SK-N-SH (cell line): ENCODE data around the gene MRC1. TPM values are rescaled to one million over a fixed set of nuclear protein-coding genes. Genes with fewer than 3 reads are reported as not detected.

ENCODE experiments used
- CTCF ChIA-PET: fragments of 300-600, 350-600 bp; formaldehyde crosslinking; extraction: SDS; loops from one replicate; lab custom pipeline; 2021; lab: Yijun Ruan, JAX
- POLR2A ChIA-PET: fragments of 350-600 bp; sonication (Branson Sonifier 250); formaldehyde crosslinking; extraction: SDS; loops from one replicate; lab custom pipeline; 2020; ENCODE audit warnings: antibody characterized with exemption, inconsistent platforms; lab: Yijun Ruan, JAX
- DNase-seq: peaks from one replicate; pipeline ENCODE4 v3.0.0; 2012
- H2AFZ ChIP-seq: fragments of 200-600 bp; sonication (generic); 2 replicates; pipeline ENCODE4 v1.8.1; 2016; ENCODE audit warnings: antibody characterized with exemption, mild to moderate bottlenecking, low read depth
- H3F3A ChIP-seq: fragments of 200-600 bp; sonication (generic); replicated peaks from 2 replicates; pipeline ENCODE3; 2016; ENCODE audit warnings: antibody characterized with exemption, mild to moderate bottlenecking; ENCODE audit not compliant: insufficient read depth
- H3K27ac ChIP-seq, 2 experiments: fragments of 200-500 bp in 1 of 2; fragments of 200-600 bp in 1 of 2; sonication (Bioruptor generic) in 1 of 2; sonication (generic), shearing (Covaris generic) in 1 of 2; 2 replicates each; pipeline versions ENCODE4 v1.5.1 to v1.6.1; 2014 to 2016; ENCODE audit warnings: low read depth in 2 of 2, inconsistent platforms in 1 of 2, low read length in 1 of 2, mild to moderate bottlenecking in 1 of 2, mixed read lengths in 1 of 2
- H3K27me3 ChIP-seq: fragments of 200-600 bp; sonication (generic), shearing (Covaris generic); 2 replicates; pipeline ENCODE4 v1.6.1; 2016; ENCODE audit warnings: mixed run types; ENCODE audit not compliant: insufficient read depth
- H3K36me3 ChIP-seq, 2 experiments: fragments of 200-500 bp in 1 of 2; fragments of 200-600 bp in 1 of 2; sonication (Bioruptor generic) in 1 of 2; sonication (generic) in 1 of 2; replicated peaks in 1 of 2; 2 replicates each; pipeline versions ENCODE3 to v1.5.1; 2014 to 2016; ENCODE audit warnings: low read length in 1 of 2, mild to moderate bottlenecking in 1 of 2; ENCODE audit not compliant: insufficient read depth in 2 of 2, control insufficient read depth in 1 of 2
- H3K4me1 ChIP-seq, 2 experiments: fragments of 200-500 bp in 1 of 2; fragments of 200-600 bp in 1 of 2; sonication (Bioruptor generic) in 1 of 2; sonication (generic), shearing (Covaris generic) in 1 of 2; 2 replicates each; pipeline versions ENCODE4 v1.5.1 to v1.6.1; 2014 to 2016; ENCODE audit warnings: low read depth in 1 of 2, low read length in 1 of 2, mixed run types in 1 of 2; ENCODE audit not compliant: insufficient read depth in 2 of 2, control insufficient read depth in 1 of 2
- H3K4me2 ChIP-seq: fragments of 200-600 bp; sonication (generic), shearing (Covaris generic); 2 replicates; pipeline ENCODE4 v1.6.1; 2017; ENCODE audit warnings: mixed run types
- H3K4me3 ChIP-seq, 2 experiments: fragments of 200-500 bp in 1 of 2; fragments of 200-600 bp in 1 of 2; sonication (Bioruptor generic) in 1 of 2; sonication (generic), shearing (Covaris generic) in 1 of 2; 2 replicates each; pipeline versions ENCODE4 v1.5.1 to v1.8.1; 2014 to 2016; ENCODE audit warnings: low read depth in 2 of 2, inconsistent platforms in 1 of 2, low read length in 1 of 2, mild to moderate bottlenecking in 1 of 2, mixed read lengths in 1 of 2, moderate library complexity in 1 of 2
- H3K79me2 ChIP-seq: fragments of 200-600 bp; sonication (generic); 2 replicates; pipeline ENCODE4 v1.8.1; 2017; ENCODE audit warnings: mild to moderate bottlenecking; ENCODE audit not compliant: insufficient read depth
- H3K9ac ChIP-seq: fragments of 200-600 bp; sonication (generic); 2 replicates; pipeline ENCODE4 v1.6.1; 2017; ENCODE audit warnings: mixed run types
- H3K9me2 ChIP-seq: fragments of 200-600 bp; sonication (generic); 2 replicates; pipeline ENCODE4 v1.6.1; 2017; ENCODE audit warnings: mixed run types
- H3K9me3 ChIP-seq: fragments of 200-600 bp; sonication (generic); 2 replicates; pipeline ENCODE4 v1.6.1; 2017; ENCODE audit warnings: mixed run types, mild to moderate bottlenecking, moderate library complexity
- H4K20me1 ChIP-seq: fragments of 200-600 bp; sonication (generic); 2 replicates; pipeline ENCODE4 v1.6.1; 2017; ENCODE audit warnings: mild to moderate bottlenecking, mixed run types; ENCODE audit not compliant: insufficient read depth
- CHD2 ChIP-seq: fragments of 150-350 bp; IDR thresholded peaks from 2 replicates; pipeline ENCODE4 v1.6.1; 2018; ENCODE audit warnings: low read length; ENCODE audit not compliant: partially characterized antibody
- ELF1 ChIP-seq: IDR thresholded peaks from 2 replicates; pipeline ENCODE4 v1.4.0; 2012
- EP300 ChIP-seq, 2 experiments: IDR thresholded peaks; 2 replicates each; pipeline versions ENCODE4 v1.4.0 to v1.6.1; 2012; ENCODE audit warnings: borderline replicate concordance in 1 of 2, low read depth in 1 of 2, low read length in 1 of 2
- FOSL2 ChIP-seq: IDR thresholded peaks from 2 replicates; pipeline ENCODE4 v1.4.0; 2012; ENCODE audit warnings: low read depth, mild to moderate bottlenecking, moderate library complexity, borderline replicate concordance
- FOXJ3 ChIP-seq: sonication (generic); formaldehyde crosslinking; IDR thresholded peaks from 2 replicates; pipeline ENCODE4 v1.5.1; 2020; ENCODE audit warnings: mild to moderate bottlenecking, missing genetic modification reagents
- GABPA ChIP-seq: IDR thresholded peaks from 2 replicates; pipeline ENCODE4 v1.4.0; 2012; ENCODE audit warnings: low read depth, mild to moderate bottlenecking
- GATA2 ChIP-seq: sonication (generic); formaldehyde crosslinking; IDR thresholded peaks from 2 replicates; pipeline ENCODE4 v1.5.0; 2020; ENCODE audit warnings: mild to moderate bottlenecking, missing genetic modification reagents
- IRF3 ChIP-seq: fragments of 150-350 bp; IDR thresholded peaks from 2 replicates; pipeline ENCODE4 v1.6.1; 2016; ENCODE audit warnings: mild to moderate bottlenecking, low read depth, low read length
- JUND ChIP-seq: IDR thresholded peaks from 2 replicates; pipeline ENCODE4 v1.4.0; 2012
- MAX ChIP-seq: IDR thresholded peaks from 2 replicates; pipeline ENCODE4 v1.4.0; 2012; ENCODE audit warnings: low read depth
- MXI1 ChIP-seq: IDR thresholded peaks from 2 replicates; pipeline ENCODE4 v1.6.1; 2012; ENCODE audit warnings: mild to moderate bottlenecking, low read depth, low read length, improper control_type of control experiment
- NFIC ChIP-seq: IDR thresholded peaks from 2 replicates; pipeline ENCODE4 v1.4.0; 2012; ENCODE audit warnings: borderline replicate concordance
- NRF1 ChIP-seq: IDR thresholded peaks from 2 replicates; pipeline ENCODE4 v1.6.1; 2012; ENCODE audit warnings: low read depth, mild to moderate bottlenecking, low read length
- RAD21 ChIP-seq: IDR thresholded peaks from 2 replicates; pipeline ENCODE4 v1.6.1; 2012; ENCODE audit warnings: mild to moderate bottlenecking, low read length
- RCOR1 ChIP-seq: fragments of 150-350 bp; IDR thresholded peaks from 2 replicates; pipeline ENCODE4 v1.6.1; 2017; ENCODE audit warnings: antibody characterized with exemption, low read length
- REST ChIP-seq: IDR thresholded peaks from 2 replicates; pipeline ENCODE4 v1.6.1; 2012; ENCODE audit warnings: mild to moderate bottlenecking, low read depth, low read length, moderate library complexity
- RFX5 ChIP-seq: IDR thresholded peaks from 2 replicates; pipeline ENCODE4 v1.6.1; 2012; ENCODE audit warnings: mild to moderate bottlenecking, improper control_type of control experiment, low read length
- RXRA ChIP-seq: IDR thresholded peaks from 2 replicates; pipeline ENCODE4 v1.4.0; 2012; ENCODE audit warnings: low read depth, mild to moderate bottlenecking, borderline replicate concordance
- TAF1 ChIP-seq: IDR thresholded peaks from 2 replicates; pipeline ENCODE4 v1.6.1; 2012; ENCODE audit warnings: low read depth, mild to moderate bottlenecking, low read length, moderate library complexity, borderline replicate concordance
- TCF12 ChIP-seq: IDR thresholded peaks from 2 replicates; pipeline ENCODE4 v1.4.0; 2012
- TEAD4 ChIP-seq: IDR thresholded peaks from 2 replicates; pipeline ENCODE4 v1.4.0; 2012; ENCODE audit warnings: mild to moderate bottlenecking, borderline replicate concordance; ENCODE audit not compliant: insufficient read depth
- USF2 ChIP-seq: fragments of 150-350 bp; IDR thresholded peaks from 2 replicates; pipeline ENCODE4 v1.6.1; 2017; ENCODE audit warnings: antibody characterized with exemption, low read length, low read depth, borderline replicate concordance
- YY1 ChIP-seq: IDR thresholded peaks from 2 replicates; pipeline ENCODE4 v1.4.0; 2012; ENCODE audit warnings: low read depth, mild to moderate bottlenecking
- WGBS: methylation state at CpG from one replicate; pipeline ENCODE4 v1.1.6; 2017; ENCODE audit warnings: low lambda C conversion rate; 5-methylcytosine and 5-hydroxymethylcytosine counted together
- polyA plus RNA-seq, 3 experiments: library from polyadenylated mRNA; depleted of rRNA; stranded (reverse); fragments of >200 nt; gene quantifications; 2 replicates each; pipeline ENCODE4 v1.2.3, GENCODE V29; 2012
- TF ChIP-seq, protein P1 (sequence below): IDR thresholded peaks from 2 replicates; pipeline ENCODE4 v1.4.0; 2012; ENCODE audit warnings: low read depth, borderline replicate concordance
- TF ChIP-seq, protein P2 (sequence below): fragments of 200-600 bp; sonication (generic); IDR thresholded peaks from 2 replicates; pipeline ENCODE4 v1.6.1; 2017; ENCODE audit warnings: antibody characterized with exemption, mild to moderate bottlenecking, moderate library complexity
- TF ChIP-seq, protein P3 (sequence below): IDR thresholded peaks from 2 replicates; pipeline ENCODE4; 2012

Gene MRC1
- polyA plus RNA-seq, 1 of the 3 experiments (the other 2 are of a cell fraction) = not detected

GRCh38 chr10:17835688-17836087 is 26.5 kb downstream of the MRC1 start:
- Histone ChIP-seq H3K27me3 (no peaks in the 10 kb centered on the region), H3K27ac (peak overlapping the region in 1 of 2 experiments; percentile 61; a peak in 2 of 4 replicates), H4K20me1 (no peaks in the 10 kb centered on the region), H3K9ac (peak overlapping the region; percentile 8; the same call in 1 of the 2 replicates), H3K4me1 (peaks cover 14 to 15% of the 10 kb centered on the region in 2 experiments), H3K79me2 (no peaks in the 10 kb centered on the region), H3F3A (peaks cover 21% of the 10 kb centered on the region), H3K4me3 (no peak overlapping the region), H3K9me3 (no peaks in the 10 kb centered on the region), H3K36me3 (no peaks in the 10 kb centered on the region), H3K9me2 (no peaks in the 10 kb centered on the region), H3K4me2 (peak overlapping the region; percentile 69), H2AFZ (no peak overlapping the region)
- no peak for DNase-seq
- CTCF ChIA-PET = interaction anchor here (0.9 to 2.4 kb wide), 4 partner anchors 10 to 381 kb away, joined by 3 to 8 read pairs (median 4); no protein-coding TSS in a partner anchor
- POLR2A ChIA-PET = no interaction called here
- whole genome bisulfite sequencing = 0% methylated on average over 1 of the region's 1 CpG
- TF ChIP-seq MXI1 (no peak), YY1 (no peak), NRF1 (no peak), MAX (peak; percentile 48; the same call in 1 of the 2 replicates), TEAD4 (peak; percentile 87), RAD21 (no peak), ELF1 (no peak), NFIC (peak; percentile 55; the same call in 1 of the 2 replicates), RFX5 (no peak), FOSL2 (peak; percentile 93), JUND (peak; percentile 95), REST (no peak), TAF1 (no peak), GABPA (no peak), EP300 (IDR thresholded peaks at IDR 0.05; ENCODE audit: borderline replicate concordance in 1 of 2, low read depth in 1 of 2, low read length in 1 of 2) (peak in 1 of 2 experiments; percentile 69; a peak in 1 of 4 replicates), RXRA (peak; percentile 65; the same call in 1 of the 2 replicates), USF2 (no peak), TCF12 (peak; percentile 91), FOXJ3 (CRISPR knock-in tag) (no peak), RCOR1 (no peak), IRF3 (no peak), CHD2 (no peak), GATA2 (CRISPR knock-in tag) (no peak)
- TF ChIP-seq, protein P1, sequence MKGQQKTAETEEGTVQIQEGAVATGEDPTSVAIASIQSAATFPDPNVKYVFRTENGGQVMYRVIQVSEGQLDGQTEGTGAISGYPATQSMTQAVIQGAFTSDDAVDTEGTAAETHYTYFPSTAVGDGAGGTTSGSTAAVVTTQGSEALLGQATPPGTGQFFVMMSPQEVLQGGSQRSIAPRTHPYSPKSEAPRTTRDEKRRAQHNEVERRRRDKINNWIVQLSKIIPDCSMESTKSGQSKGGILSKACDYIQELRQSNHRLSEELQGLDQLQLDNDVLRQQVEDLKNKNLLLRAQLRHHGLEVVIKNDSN = no peak
- TF ChIP-seq, protein P2, sequence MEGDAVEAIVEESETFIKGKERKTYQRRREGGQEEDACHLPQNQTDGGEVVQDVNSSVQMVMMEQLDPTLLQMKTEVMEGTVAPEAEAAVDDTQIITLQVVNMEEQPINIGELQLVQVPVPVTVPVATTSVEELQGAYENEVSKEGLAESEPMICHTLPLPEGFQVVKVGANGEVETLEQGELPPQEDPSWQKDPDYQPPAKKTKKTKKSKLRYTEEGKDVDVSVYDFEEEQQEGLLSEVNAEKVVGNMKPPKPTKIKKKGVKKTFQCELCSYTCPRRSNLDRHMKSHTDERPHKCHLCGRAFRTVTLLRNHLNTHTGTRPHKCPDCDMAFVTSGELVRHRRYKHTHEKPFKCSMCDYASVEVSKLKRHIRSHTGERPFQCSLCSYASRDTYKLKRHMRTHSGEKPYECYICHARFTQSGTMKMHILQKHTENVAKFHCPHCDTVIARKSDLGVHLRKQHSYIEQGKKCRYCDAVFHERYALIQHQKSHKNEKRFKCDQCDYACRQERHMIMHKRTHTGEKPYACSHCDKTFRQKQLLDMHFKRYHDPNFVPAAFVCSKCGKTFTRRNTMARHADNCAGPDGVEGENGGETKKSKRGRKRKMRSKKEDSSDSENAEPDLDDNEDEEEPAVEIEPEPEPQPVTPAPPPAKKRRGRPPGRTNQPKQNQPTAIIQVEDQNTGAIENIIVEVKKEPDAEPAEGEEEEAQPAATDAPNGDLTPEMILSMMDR = no peak
- TF ChIP-seq, protein P3, sequence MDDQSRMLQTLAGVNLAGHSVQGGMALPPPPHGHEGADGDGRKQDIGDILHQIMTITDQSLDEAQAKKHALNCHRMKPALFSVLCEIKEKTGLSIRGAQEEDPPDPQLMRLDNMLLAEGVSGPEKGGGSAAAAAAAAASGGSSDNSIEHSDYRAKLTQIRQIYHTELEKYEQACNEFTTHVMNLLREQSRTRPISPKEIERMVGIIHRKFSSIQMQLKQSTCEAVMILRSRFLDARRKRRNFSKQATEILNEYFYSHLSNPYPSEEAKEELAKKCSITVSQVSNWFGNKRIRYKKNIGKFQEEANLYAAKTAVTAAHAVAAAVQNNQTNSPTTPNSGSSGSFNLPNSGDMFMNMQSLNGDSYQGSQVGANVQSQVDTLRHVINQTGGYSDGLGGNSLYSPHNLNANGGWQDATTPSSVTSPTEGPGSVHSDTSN = peak; percentile 81
